Measurements from ENCODE around the gene VPS37D.

- TF ChIP-seq CTCF (optimal IDR thresholded peaks at IDR 0.05 in 1 of 3, IDR thresholded peaks at IDR 0.05 in 1 of 3, conservative IDR thresholded peaks at IDR 0.05 in 1 of 3; ENCODE audit: extremely low read depth in 1 of 3, insufficient read depth in 2 of 3, low read length in 3 of 3), result no peak
- no peak for TF ChIP-seq EZH2 (IDR thresholded peaks at IDR 0.05; ENCODE audit: low read length)
Measured at GRCh38 chr7:73702665-73703064, 35.0 kb downstream of the VPS37D start.
